Stimulated activated CD4-positive, alpha-beta T cell treated with anti-CD3 and anti-CD28 coated beads, TNF-alpha, amount 100 ng/mL, for 1 hour (primary cell): ENCODE measurements around the gene MXRA7.
A peak's percentile ranks its signal among the peaks of the same experiment; 100 is the strongest.
"Not testable (repeated sequence)": the region's sequence is repeated elsewhere in the genome, so short reads cannot be mapped to it uniquely, and the experiment has no call there.

Experiments used
- DNase-seq, 3 donors: peaks; one replicate each; pipeline ENCODE4 v3.0.0-alpha.2; 2020; ENCODE audit warnings: low read depth in 3 of 3, low spot score in 1 of 3

MXRA7 gene

GRCh38 chr17:76710863-76711611 is at the start of gene MXRA7:
MXRA7 (minus strand) TSS chr17:76710965; CDS start chr17:76710946, 19 bp downstream.
- DNase-seq = peak in 2 of 3 donors; percentile 21 to 37

- no peak for DNase-seq
Observed at GRCh38 chr17:76758570-76758969, 47.8 kb upstream of the MXRA7 start.

- no peak for DNase-seq
Observed at GRCh38 chr17:76757256-76757655, 46.5 kb upstream of the MXRA7 start.

- DNase-seq = no peak
Observed at GRCh38 chr17:76755285-76755684, 44.5 kb upstream of the MXRA7 start.

GRCh38 chr17:76753061-76753961 is 42.5 kb upstream of the MXRA7 start:
- DNase-seq = no peak

GRCh38 chr17:76752006-76752405 is 41.2 kb upstream of the MXRA7 start:
- no peak for DNase-seq

GRCh38 chr17:76751416-76751993 is 40.7 kb upstream of the MXRA7 start:
- no peak for DNase-seq

- no peak for DNase-seq
Observed at GRCh38 chr17:76748657-76749056, 37.9 kb upstream of the MXRA7 start.

GRCh38 chr17:76747716-76748363 is 37.1 kb upstream of the MXRA7 start:
- DNase-seq = no peak

- not testable (repeated sequence) for DNase-seq
Observed at GRCh38 chr17:76745785-76746184, 35.0 kb upstream of the MXRA7 start.

- DNase-seq = no peak
Observed at GRCh38 chr17:76744747-76745146, 34.0 kb upstream of the MXRA7 start.

GRCh38 chr17:76742958-76743357 is 32.2 kb upstream of the MXRA7 start:
- DNase-seq = no peak

GRCh38 chr17:76740329-76741118 is 29.8 kb upstream of the MXRA7 start:
- no peak for DNase-seq

GRCh38 chr17:76739568-76740115 is 28.9 kb upstream of the MXRA7 start:
- not testable (repeated sequence) for DNase-seq

GRCh38 chr17:76738468-76738850 is 27.7 kb upstream of the MXRA7 start:
- DNase-seq = no peak

- peak; percentile 77 to 82 (median 80) for DNase-seq
Observed at GRCh38 chr17:76737676-76738467, 27.1 kb upstream of the MXRA7 start, which contains the start of gene MFSD11. MFSD11 (plus strand) TSS chr17:76738119; CDS start chr17:76738353, 234 bp downstream.

- peak; percentile 96 to 99 (median 97) for DNase-seq
Observed at GRCh38 chr17:76737082-76737675, 26.4 kb upstream of the MXRA7 start, which contains the start of gene SRSF2. SRSF2 (minus strand) TSS chr17:76737331; CDS start chr17:76737160, 171 bp downstream.

GRCh38 chr17:76736349-76737081 is 25.8 kb upstream of the MXRA7 start:
- DNase-seq = peak; percentile 17 to 60 (median 33)
